ENCODE measurements around the gene XPR1. TPM values are rescaled to one million over a fixed set of nuclear protein-coding genes. Genes with fewer than 3 reads are reported as not detected.

Gene XPR1
- total RNA-seq, 1 experiment from 2014 or later = 19.9 TPM

DNA sequence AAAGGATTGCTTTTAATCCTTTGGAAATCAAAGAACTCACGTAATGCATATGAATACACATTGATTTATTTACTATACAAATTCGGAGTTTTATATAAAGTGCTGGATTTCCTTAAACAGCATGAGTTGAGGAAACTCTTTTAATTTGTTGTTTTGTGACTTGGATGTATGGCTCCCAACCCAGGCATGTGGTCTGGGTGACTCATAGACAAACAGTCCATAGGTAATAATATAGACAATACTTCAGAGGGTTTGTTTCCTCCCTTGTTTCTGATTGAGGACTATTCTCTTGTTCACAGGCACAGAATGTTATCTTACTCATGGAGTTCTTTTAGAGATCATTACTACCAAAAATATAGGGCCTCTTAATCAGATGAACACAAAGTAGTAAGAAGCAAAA lies 43.8 kb downstream of the XPR1 start:
- Histone ChIP-seq H3K4me1 (ENCODE audit: control insufficient read depth in 1 of 2, insufficient read depth in 2 of 2, low read length in 2 of 2) (0 out of 4 replicates have a peak, but pooled peaks cover 0 to 3% of the 10 kb centered on the region in 2 experiments), H3K4me2 (ENCODE audit: low read length) (no peak overlapping the region), H3K79me2 (ENCODE audit: insufficient read depth, low read length) (0 out of 2 replicates have a peak, but pooled peaks cover 2% of the 10 kb centered on the region), H3K9ac (ENCODE audit: low read length) (no peak overlapping the region), H3K9me3 (ENCODE audit: control insufficient read depth in 1 of 2, insufficient read depth in 1 of 2, low read depth in 1 of 2, low read length in 2 of 2) (no peaks in the 10 kb centered on the region), H3K27ac (ENCODE audit: low read depth, low read length) (no peak overlapping the region), H3K36me3 (ENCODE audit: control insufficient read depth in 1 of 2, insufficient read depth in 2 of 2, low read length in 2 of 2) (no peaks in the 10 kb centered on the region), H3K9me2 (ENCODE audit: insufficient read depth) (no peaks in the 10 kb centered on the region), H3K4me3 (replicated peaks in 1 of 2; ENCODE audit: low read depth in 1 of 2, low read length in 2 of 2) (no peak overlapping the region), H2AFZ (ENCODE audit: low read depth, low read length, poor library complexity, severe bottlenecking) (no peak overlapping the region), H4K20me1 (ENCODE audit: insufficient read depth) (no peaks in the 10 kb centered on the region), H3K27me3 (ENCODE audit: insufficient read depth, low read length) (no peaks in the 10 kb centered on the region)
- TF ChIP-seq CTCF (IDR thresholded peaks at IDR 0.05 in 2 of 3, conservative IDR thresholded peaks at IDR 0.05 in 1 of 3; ENCODE audit: borderline replicate concordance in 1 of 3, insufficient read depth in 1 of 3, low read depth in 2 of 3, low read length in 2 of 3) (no peak), POLR2A (IDR thresholded peaks at IDR 0.05; ENCODE audit: borderline replicate concordance, extremely low read depth, insufficient read depth, insufficient read length) (no peak), SIN3A (IDR thresholded peaks at IDR 0.05; ENCODE audit: low read depth) (no peak), EZH2 (IDR thresholded peaks at IDR 0.05) (no peak), POLR2AphosphoS5 (IDR thresholded peaks at IDR 0.05; ENCODE audit: low read depth, low read length) (no peak), REST (IDR thresholded peaks at IDR 0.05; ENCODE audit: low read depth) (no peak), ELF1 (IDR thresholded peaks at IDR 0.05; ENCODE audit: borderline replicate concordance, low read depth) (no peak), CBX3 (IDR thresholded peaks at IDR 0.05; ENCODE audit: low read depth) (no peak), EGR1 (IDR thresholded peaks at IDR 0.05; ENCODE audit: low read depth) (no peak), CEBPB (IDR thresholded peaks at IDR 0.05; ENCODE audit: low read depth) (no peak), JUND (IDR thresholded peaks at IDR 0.05) (no peak), ZFX (IDR thresholded peaks at IDR 0.05) (no peak), SRF (IDR thresholded peaks at IDR 0.05; ENCODE audit: low read depth) (no peak)
- TF ChIP-seq, protein P1, sequence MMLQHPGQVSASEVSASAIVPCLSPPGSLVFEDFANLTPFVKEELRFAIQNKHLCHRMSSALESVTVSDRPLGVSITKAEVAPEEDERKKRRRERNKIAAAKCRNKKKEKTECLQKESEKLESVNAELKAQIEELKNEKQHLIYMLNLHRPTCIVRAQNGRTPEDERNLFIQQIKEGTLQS (IDR thresholded peaks at IDR 0.05) = no peak
- DNase-seq (ENCODE audit: low read depth, low spot score) = no peak
- POLR2A ChIA-PET = no interaction called here
- intact Hi-C loops (cut with micrococcal nuclease) = no loop called here
- CTCF ChIA-PET = no interaction called here
- ATAC-seq = no peak
- RAD21 ChIA-PET (ENCODE audit: low non-redundant PET in 1 of 2, low total read pairs in 2 of 2, uncharacterized antibody in 2 of 2, unreplicated experiment in 2 of 2) = no interaction called here
- no TSS peak for BruUV-seq (replicated peaks)

Measured in HCT116 (cell line).